Epithelial cell of prostate (primary cell): ENCODE measurements around the gene PATE3.

Experiments
- DNase-seq: peaks from one replicate; pipeline ENCODE4 v3.0.0-alpha.2; 2011; ENCODE audit warnings: low read depth, low spot score
- H3K27ac ChIP-seq: fragments of 450-650 bp; 2 replicates; pipeline ENCODE4 v1.5.1; 2017; ENCODE audit warnings: mild to moderate bottlenecking

The PATE3 gene

GRCh38 chr11:125833016-125833415, 45.1 kb downstream of the PATE3 start, which contains the start of gene PATE4:
Gene PATE4, plus strand, starts transcription at chr11:125833316. Its CDS starts 44 bp downstream, at chr11:125833360.
- no peak within 1 kb of the TSS for H3K27ac ChIP-seq
- DNase-seq: no peak

- no peak overlapping the region for H3K27ac ChIP-seq
- no peak for DNase-seq
These were observed 47.8 kb downstream of the PATE3 start for GRCh38 chr11:125835748-125836147.
